Activated CD8-positive, alpha-beta memory T cell treated with anti-CD3 and anti-CD28 coated beads for 36 hours (primary cell): Measurements from ENCODE around the gene AMFR. TPM values are rescaled to one million over a fixed set of nuclear protein-coding genes. Genes with fewer than 3 reads are reported as not detected.
"Not testable (repeated sequence)": the region's sequence is repeated elsewhere in the genome, so short reads cannot be mapped to it uniquely, and the experiment has no call there.

ENCODE experiments used
- CTCF ChIA-PET: fragments of 350-600 bp; sonication (Branson Sonifier 250); formaldehyde crosslinking; loops from one replicate; lab custom pipeline; 2021; ENCODE audit warnings: antibody characterized with exemption; lab: Charles Lee
- POLR2A ChIA-PET: fragments of 350-600 bp; sonication (Branson Sonifier 250); formaldehyde crosslinking; loops from one replicate; lab custom pipeline; 2021; ENCODE audit warnings: antibody characterized with exemption; lab: Charles Lee
- total RNA-seq, 2 experiments: library from RNA; stranded (reverse); gene quantifications; one replicate each; pipeline ENCODE4 v1.2.3, GENCODE V29; 2021

The AMFR gene
- total RNA-seq, 2 experiments from 2014 or later = 56.7 to 56.9 TPM

- ChIA-PET CTCF (no interaction called here), POLR2A (no interaction called here)
Measured at GRCh38 chr16:56405977-56406672, 19.2 kb downstream of the AMFR start.

- CTCF ChIA-PET = interaction anchor here (0.8 kb wide), 1 partner anchor 13 kb away, joined by 3 read pairs; no protein-coding TSS in a partner anchor
- POLR2A ChIA-PET = no interaction called here
Measured at GRCh38 chr16:56401482-56401881, 23.9 kb downstream of the AMFR start.

GRCh38 chr16:56400458-56400857 is 24.9 kb downstream of the AMFR start:
- CTCF ChIA-PET = no interaction called here
- POLR2A ChIA-PET = no interaction called here

- POLR2A ChIA-PET = no interaction called here
- CTCF ChIA-PET = interaction anchor here (0.8 kb wide), 1 partner anchor 13 kb away, joined by 3 read pairs; no protein-coding TSS in a partner anchor
Measured at GRCh38 chr16:56399486-56399885, 25.9 kb downstream of the AMFR start.

GRCh38 chr16:56399047-56399446 is 26.3 kb downstream of the AMFR start:
- ChIA-PET POLR2A (no interaction called here), CTCF (interaction anchor here (0.8 kb wide), 1 partner anchor 13 kb away, joined by 3 read pairs; no protein-coding TSS in a partner anchor)

- POLR2A ChIA-PET, CTCF ChIA-PET: not testable (repeated sequence)
Measured at GRCh38 chr16:56396724-56397123, 28.6 kb downstream of the AMFR start.

- POLR2A ChIA-PET = no interaction called here
- CTCF ChIA-PET = no interaction called here
Measured at GRCh38 chr16:56389554-56389953, 35.8 kb downstream of the AMFR start.

GRCh38 chr16:56388209-56388608 is 37.1 kb downstream of the AMFR start:
- ChIA-PET CTCF (interaction anchor here (1.0 kb wide), 1 partner anchor 13 kb away, joined by 3 read pairs; no protein-coding TSS in a partner anchor), POLR2A (no interaction called here)

GRCh38 chr16:56387396-56387795 is 37.9 kb downstream of the AMFR start:
- POLR2A ChIA-PET = no interaction called here
- CTCF ChIA-PET = interaction anchor here (1.8 kb wide), 1 partner anchor 31 kb away, joined by 4 read pairs; no protein-coding TSS in a partner anchor

GRCh38 chr16:56384074-56384721 is 41.1 kb downstream of the AMFR start:
- CTCF ChIA-PET = no interaction called here
- POLR2A ChIA-PET = no interaction called here

GRCh38 chr16:56382901-56383355 is 42.4 kb downstream of the AMFR start:
- POLR2A ChIA-PET = no interaction called here
- CTCF ChIA-PET = no interaction called here

- CTCF ChIA-PET = no interaction called here
- POLR2A ChIA-PET = interaction anchor here (0.6 kb wide), 1 partner anchor 26 kb away, joined by 4 read pairs; no protein-coding TSS in a partner anchor
Measured at GRCh38 chr16:56382459-56382858, 42.9 kb downstream of the AMFR start.

GRCh38 chr16:56380778-56381485 is 44.4 kb downstream of the AMFR start:
- CTCF ChIA-PET, POLR2A ChIA-PET: not testable (repeated sequence)

GRCh38 chr16:56379044-56379443 is 46.3 kb downstream of the AMFR start:
- POLR2A ChIA-PET, CTCF ChIA-PET: not testable (repeated sequence)

GRCh38 chr16:56375792-56376191 is 49.6 kb downstream of the AMFR start:
- CTCF ChIA-PET = not testable (repeated sequence)

GRCh38 chr16:56373003-56373402 is 52.3 kb downstream of the AMFR start:
- ChIA-PET CTCF (no interaction called here), POLR2A (no interaction called here)

More at GRCh38 chr16:56375792-56376191, 49.6 kb downstream of the AMFR start:
- POLR2A ChIA-PET = not testable (repeated sequence)

GRCh38 chr16:56372013-56372634 is 53.2 kb downstream of the AMFR start:
- CTCF ChIA-PET = no interaction called here

GRCh38 chr16:56371660-56371937 is 53.7 kb downstream of the AMFR start:
- CTCF ChIA-PET = no interaction called here
- POLR2A ChIA-PET = no interaction called here

More at GRCh38 chr16:56372013-56372634, 53.2 kb downstream of the AMFR start:
- POLR2A ChIA-PET = no interaction called here

GRCh38 chr16:56370875-56371659 is 54.3 kb downstream of the AMFR start:
- ChIA-PET CTCF (no interaction called here), POLR2A (no interaction called here)
